Measurements from ENCODE around the gene RNF17.

The RNF17 gene

GRCh38 chr13:24921003-24921402, 157.0 kb downstream of the RNF17 start:
- H3K4me3 ChIP-seq (ENCODE audit: low read length in 2 of 2), result no peak overlapping the region

GRCh38 chr13:24921881-24922280, 157.9 kb downstream of the RNF17 start:
- H3K4me1 ChIP-seq (ENCODE audit: control insufficient read depth in 2 of 2, insufficient read depth in 2 of 2, low read length in 2 of 2), result peaks cover 4 to 8% of the 10 kb centered on the region in 2 donors
- peak overlapping the region; percentile 81 to 94 for H3K4me3 ChIP-seq (ENCODE audit: low read length in 2 of 2)
- H3K9ac ChIP-seq (ENCODE audit: low read depth in 1 of 2, low read length in 2 of 2), result peak overlapping the region; percentile 71 to 96
- no peak overlapping the region for H3K27ac ChIP-seq (ENCODE audit: low read depth in 2 of 2, low read length in 2 of 2)
- no peaks in the 10 kb centered on the region for H3K9me3 ChIP-seq (ENCODE audit: control insufficient read depth in 2 of 2, low read length in 2 of 2)
- H3K27me3 ChIP-seq (ENCODE audit: control insufficient read depth in 2 of 2, insufficient read depth in 2 of 2, low read length in 2 of 2), result no peaks in the 10 kb centered on the region
- no peaks in the 10 kb centered on the region for H3K36me3 ChIP-seq (ENCODE audit: control insufficient read depth in 2 of 2, insufficient read depth in 2 of 2, low read length in 2 of 2)

More at GRCh38 chr13:24921003-24921402, 157.0 kb downstream of the RNF17 start:
- Histone ChIP-seq H3K36me3 (ENCODE audit: control insufficient read depth in 2 of 2, insufficient read depth in 2 of 2, low read length in 2 of 2) (no peaks in the 10 kb centered on the region), H3K9me3 (ENCODE audit: control insufficient read depth in 2 of 2, low read length in 2 of 2) (no peaks in the 10 kb centered on the region), H3K9ac (ENCODE audit: low read depth in 1 of 2, low read length in 2 of 2) (no peak overlapping the region), H3K4me1 (ENCODE audit: control insufficient read depth in 2 of 2, insufficient read depth in 2 of 2, low read length in 2 of 2) (peaks cover 4 to 8% of the 10 kb centered on the region in 2 donors), H3K27ac (ENCODE audit: low read depth in 2 of 2, low read length in 2 of 2) (no peak overlapping the region), H3K27me3 (ENCODE audit: control insufficient read depth in 2 of 2, insufficient read depth in 2 of 2, low read length in 2 of 2) (no peaks in the 10 kb centered on the region)

GRCh38 chr13:24922387-24922744, 158.4 kb downstream of the RNF17 start:
- Histone ChIP-seq H3K27ac (ENCODE audit: low read depth in 2 of 2, low read length in 2 of 2) (peak overlapping the region; percentile 91 to 98), H3K9me3 (ENCODE audit: control insufficient read depth in 2 of 2, low read length in 2 of 2) (no peaks in the 10 kb centered on the region), H3K9ac (ENCODE audit: low read depth in 1 of 2, low read length in 2 of 2) (peak overlapping the region; percentile 71 to 96), H3K27me3 (ENCODE audit: control insufficient read depth in 2 of 2, insufficient read depth in 2 of 2, low read length in 2 of 2) (no peaks in the 10 kb centered on the region), H3K4me3 (ENCODE audit: low read length in 2 of 2) (peak overlapping the region; percentile 81 to 94), H3K4me1 (ENCODE audit: control insufficient read depth in 2 of 2, insufficient read depth in 2 of 2, low read length in 2 of 2) (peaks cover 4 to 8% of the 10 kb centered on the region in 2 donors), H3K36me3 (ENCODE audit: control insufficient read depth in 2 of 2, insufficient read depth in 2 of 2, low read length in 2 of 2) (no peaks in the 10 kb centered on the region)

DNA sequence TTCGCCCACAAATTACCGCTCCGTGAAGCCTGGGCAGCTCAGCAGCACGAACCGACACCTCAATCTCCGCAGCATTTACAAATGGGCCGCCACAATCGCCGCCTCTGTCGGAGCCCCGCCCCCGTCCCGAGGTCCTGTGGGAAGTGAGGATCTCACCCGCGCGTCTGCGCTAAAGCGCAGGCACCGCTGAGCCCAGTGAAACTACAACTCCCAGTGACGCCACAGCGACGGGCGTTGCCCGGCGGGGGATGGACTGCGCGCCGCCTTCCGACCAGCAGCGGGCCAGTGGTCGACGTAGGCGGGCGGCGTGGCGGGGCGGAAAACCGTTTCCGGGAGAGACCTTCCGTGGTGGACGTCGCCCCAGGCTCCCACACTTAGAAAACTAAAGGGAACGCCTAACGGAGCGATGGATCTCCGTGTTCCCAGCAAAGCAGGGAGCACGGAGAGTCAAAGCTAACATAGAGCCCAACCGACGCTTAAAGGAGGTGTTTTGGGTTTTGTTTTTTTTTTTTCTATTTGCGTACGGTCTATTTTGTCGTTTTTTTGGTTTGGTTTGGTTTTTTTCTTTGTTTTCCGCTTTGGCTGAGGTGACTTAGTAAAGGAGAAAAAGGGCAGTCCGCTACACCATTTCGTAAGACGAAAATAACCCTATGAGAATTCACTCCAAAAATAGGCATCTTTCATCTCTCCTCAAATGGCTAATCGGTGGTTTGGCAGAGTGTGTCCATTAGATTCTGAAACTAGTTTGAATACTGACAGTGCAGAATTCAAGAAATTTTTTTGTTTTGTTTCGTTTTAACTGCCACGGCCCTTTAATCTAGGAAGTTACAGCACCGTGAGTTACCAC, 159.0 kb downstream of the RNF17 start:
- H3K9ac ChIP-seq (ENCODE audit: low read depth in 1 of 2, low read length in 2 of 2), result peak overlapping the region; percentile 79 to 96
- no peaks in the 10 kb centered on the region for H3K27me3 ChIP-seq (ENCODE audit: control insufficient read depth in 2 of 2, insufficient read depth in 2 of 2, low read length in 2 of 2)

GRCh38 chr13:24925318-24926231, 161.6 kb downstream of the RNF17 start:
- peaks cover 4 to 8% of the 10 kb centered on the region in 2 donors for H3K4me1 ChIP-seq (ENCODE audit: control insufficient read depth in 2 of 2, insufficient read depth in 2 of 2, low read length in 2 of 2)
- H3K36me3 ChIP-seq (ENCODE audit: control insufficient read depth in 2 of 2, insufficient read depth in 2 of 2, low read length in 2 of 2), result no peaks in the 10 kb centered on the region
- H3K9me3 ChIP-seq (ENCODE audit: control insufficient read depth in 2 of 2, low read length in 2 of 2), result no peaks in the 10 kb centered on the region
- peaks cover 1 to 3% of the 10 kb centered on the region in 2 donors for H3K27me3 ChIP-seq (ENCODE audit: control insufficient read depth in 2 of 2, insufficient read depth in 2 of 2, low read length in 2 of 2)
- no peak overlapping the region for H3K9ac ChIP-seq (ENCODE audit: low read depth in 1 of 2, low read length in 2 of 2)
- peak overlapping the region in 1 of 2 donors; percentile 41 for H3K27ac ChIP-seq (ENCODE audit: low read depth in 2 of 2, low read length in 2 of 2)
- H3K4me3 ChIP-seq (ENCODE audit: low read length in 2 of 2), result peak overlapping the region; percentile 26 to 42

More for the DNA sequence above, 159.0 kb downstream of the RNF17 start:
- H3K27ac ChIP-seq (ENCODE audit: low read depth in 2 of 2, low read length in 2 of 2), result peak overlapping the region; percentile 91 to 98
- no peaks in the 10 kb centered on the region for H3K9me3 ChIP-seq (ENCODE audit: control insufficient read depth in 2 of 2, low read length in 2 of 2)
- H3K36me3 ChIP-seq (ENCODE audit: control insufficient read depth in 2 of 2, insufficient read depth in 2 of 2, low read length in 2 of 2), result no peaks in the 10 kb centered on the region
- H3K4me3 ChIP-seq (ENCODE audit: low read length in 2 of 2), result peak overlapping the region; percentile 81 to 94
- peaks cover 4 to 8% of the 10 kb centered on the region in 2 donors for H3K4me1 ChIP-seq (ENCODE audit: control insufficient read depth in 2 of 2, insufficient read depth in 2 of 2, low read length in 2 of 2)

- H3K9ac ChIP-seq (ENCODE audit: low read depth in 1 of 2, low read length in 2 of 2), result no peak overlapping the region
Measured at GRCh38 chr13:24927810-24928404, 163.9 kb downstream of the RNF17 start.

GRCh38 chr13:24929196-24929595, 165.2 kb downstream of the RNF17 start:
- Histone ChIP-seq H3K4me3 (ENCODE audit: low read length in 2 of 2) (no peak overlapping the region), H3K36me3 (ENCODE audit: control insufficient read depth in 2 of 2, insufficient read depth in 2 of 2, low read length in 2 of 2) (no peaks in the 10 kb centered on the region), H3K4me1 (ENCODE audit: control insufficient read depth in 2 of 2, insufficient read depth in 2 of 2, low read length in 2 of 2) (peaks cover 0 to 4% of the 10 kb centered on the region in 2 donors), H3K27ac (ENCODE audit: low read depth in 2 of 2, low read length in 2 of 2) (no peak overlapping the region), H3K27me3 (ENCODE audit: control insufficient read depth in 2 of 2, insufficient read depth in 2 of 2, low read length in 2 of 2) (peaks cover 3 to 6% of the 10 kb centered on the region in 2 donors), H3K9me3 (ENCODE audit: control insufficient read depth in 2 of 2, low read length in 2 of 2) (no peaks in the 10 kb centered on the region), H3K9ac (ENCODE audit: low read depth in 1 of 2, low read length in 2 of 2) (no peak overlapping the region)

More at GRCh38 chr13:24927810-24928404, 163.9 kb downstream of the RNF17 start:
- H3K4me3 ChIP-seq (ENCODE audit: low read length in 2 of 2), result no peak overlapping the region
- no peaks in the 10 kb centered on the region for H3K36me3 ChIP-seq (ENCODE audit: control insufficient read depth in 2 of 2, insufficient read depth in 2 of 2, low read length in 2 of 2)
- no peak overlapping the region for H3K27ac ChIP-seq (ENCODE audit: low read depth in 2 of 2, low read length in 2 of 2)
- H3K9me3 ChIP-seq (ENCODE audit: control insufficient read depth in 2 of 2, low read length in 2 of 2), result no peaks in the 10 kb centered on the region
- H3K4me1 ChIP-seq (ENCODE audit: control insufficient read depth in 2 of 2, insufficient read depth in 2 of 2, low read length in 2 of 2), result peaks cover 0 to 4% of the 10 kb centered on the region in 2 donors
- H3K27me3 ChIP-seq (ENCODE audit: control insufficient read depth in 2 of 2, insufficient read depth in 2 of 2, low read length in 2 of 2), result peaks cover 3 to 6% of the 10 kb centered on the region in 2 donors

Data from mucosa of rectum (tissue), 2 donors.